GM12878 (cell line): ENCODE measurements around the gene PCBP4.

Experiments
- BMI1 ChIP-seq: fragments of 450-650 bp; IDR thresholded peaks from 2 replicates; pipeline ENCODE4 v1.6.1; 2016; ENCODE audit warnings: mild to moderate bottlenecking, moderate library complexity, borderline replicate concordance
- CBFB ChIP-seq: IDR thresholded peaks from 2 replicates; pipeline ENCODE4 v1.6.1; 2016; ENCODE audit warnings: antibody characterized with exemption, low read depth
- ESRRA ChIP-seq: IDR thresholded peaks from 2 replicates; pipeline ENCODE4 v1.6.1; 2012; ENCODE audit warnings: mild to moderate bottlenecking, low read length, improper control_type of control experiment
- POLR2A ChIP-seq: IDR thresholded peaks from 2 replicates; pipeline ENCODE4 v1.6.1; 2011; ENCODE audit warnings: low read depth, mild to moderate bottlenecking, low read length
- SRF ChIP-seq, 2 experiments: IDR thresholded peaks; 2 replicates each; pipeline ENCODE4 v1.6.1; 2011; ENCODE audit warnings: low read depth in 2 of 2, low read length in 2 of 2, mild to moderate bottlenecking in 1 of 2, moderate library complexity in 1 of 2
- TF ChIP-seq, protein P1 (sequence below), 3 experiments: IDR thresholded peaks in 2 of 3; conservative IDR thresholded peaks in 1 of 3; 2 replicates each; pipeline ENCODE4 v1.5.1; 2011; ENCODE audit warnings: low read depth in 3 of 3, low read length in 3 of 3, mild to moderate bottlenecking in 3 of 3, control low read depth in 2 of 3, moderate library complexity in 2 of 3, inconsistent platforms in 1 of 3, mixed read lengths in 1 of 3; ENCODE audit not compliant: control insufficient read depth in 2 of 3, insufficient read depth in 1 of 3; ENCODE audit errors: extremely low read depth in 1 of 3
- TF ChIP-seq, protein P2 (sequence below): IDR thresholded peaks from 2 replicates; pipeline ENCODE4 v1.6.1; 2012; ENCODE audit warnings: mild to moderate bottlenecking, low read depth, low read length

DNA sequence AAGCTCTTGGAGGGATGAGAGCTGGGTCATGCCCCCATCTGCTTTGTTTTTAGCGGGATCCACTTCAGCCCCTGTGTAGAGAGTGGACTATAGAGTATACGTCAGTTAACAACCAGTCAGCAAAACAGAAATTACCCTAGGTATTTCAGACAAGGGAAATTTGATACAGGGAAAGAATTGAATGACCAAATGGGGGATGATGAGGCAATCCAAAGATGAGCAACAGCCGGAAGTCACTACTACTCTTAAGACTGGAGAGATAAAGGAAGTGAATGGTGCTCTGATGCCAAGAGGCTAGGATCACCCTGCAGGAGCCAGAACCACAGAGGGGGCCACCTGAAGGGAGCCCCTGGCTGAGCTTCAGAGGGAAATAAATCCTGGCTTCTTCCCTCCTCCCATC, 13.8 kb downstream of the PCBP4 start:
- TF ChIP-seq, protein P1, sequence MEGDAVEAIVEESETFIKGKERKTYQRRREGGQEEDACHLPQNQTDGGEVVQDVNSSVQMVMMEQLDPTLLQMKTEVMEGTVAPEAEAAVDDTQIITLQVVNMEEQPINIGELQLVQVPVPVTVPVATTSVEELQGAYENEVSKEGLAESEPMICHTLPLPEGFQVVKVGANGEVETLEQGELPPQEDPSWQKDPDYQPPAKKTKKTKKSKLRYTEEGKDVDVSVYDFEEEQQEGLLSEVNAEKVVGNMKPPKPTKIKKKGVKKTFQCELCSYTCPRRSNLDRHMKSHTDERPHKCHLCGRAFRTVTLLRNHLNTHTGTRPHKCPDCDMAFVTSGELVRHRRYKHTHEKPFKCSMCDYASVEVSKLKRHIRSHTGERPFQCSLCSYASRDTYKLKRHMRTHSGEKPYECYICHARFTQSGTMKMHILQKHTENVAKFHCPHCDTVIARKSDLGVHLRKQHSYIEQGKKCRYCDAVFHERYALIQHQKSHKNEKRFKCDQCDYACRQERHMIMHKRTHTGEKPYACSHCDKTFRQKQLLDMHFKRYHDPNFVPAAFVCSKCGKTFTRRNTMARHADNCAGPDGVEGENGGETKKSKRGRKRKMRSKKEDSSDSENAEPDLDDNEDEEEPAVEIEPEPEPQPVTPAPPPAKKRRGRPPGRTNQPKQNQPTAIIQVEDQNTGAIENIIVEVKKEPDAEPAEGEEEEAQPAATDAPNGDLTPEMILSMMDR (IDR thresholded peaks at IDR 0.05 in 2 of 3, conservative IDR thresholded peaks at IDR 0.05 in 1 of 3; ENCODE audit: control insufficient read depth in 2 of 3, extremely low read depth in 1 of 3, insufficient read depth in 1 of 3, low read depth in 3 of 3, low read length in 3 of 3), result no peak
- TF ChIP-seq, protein P2, sequence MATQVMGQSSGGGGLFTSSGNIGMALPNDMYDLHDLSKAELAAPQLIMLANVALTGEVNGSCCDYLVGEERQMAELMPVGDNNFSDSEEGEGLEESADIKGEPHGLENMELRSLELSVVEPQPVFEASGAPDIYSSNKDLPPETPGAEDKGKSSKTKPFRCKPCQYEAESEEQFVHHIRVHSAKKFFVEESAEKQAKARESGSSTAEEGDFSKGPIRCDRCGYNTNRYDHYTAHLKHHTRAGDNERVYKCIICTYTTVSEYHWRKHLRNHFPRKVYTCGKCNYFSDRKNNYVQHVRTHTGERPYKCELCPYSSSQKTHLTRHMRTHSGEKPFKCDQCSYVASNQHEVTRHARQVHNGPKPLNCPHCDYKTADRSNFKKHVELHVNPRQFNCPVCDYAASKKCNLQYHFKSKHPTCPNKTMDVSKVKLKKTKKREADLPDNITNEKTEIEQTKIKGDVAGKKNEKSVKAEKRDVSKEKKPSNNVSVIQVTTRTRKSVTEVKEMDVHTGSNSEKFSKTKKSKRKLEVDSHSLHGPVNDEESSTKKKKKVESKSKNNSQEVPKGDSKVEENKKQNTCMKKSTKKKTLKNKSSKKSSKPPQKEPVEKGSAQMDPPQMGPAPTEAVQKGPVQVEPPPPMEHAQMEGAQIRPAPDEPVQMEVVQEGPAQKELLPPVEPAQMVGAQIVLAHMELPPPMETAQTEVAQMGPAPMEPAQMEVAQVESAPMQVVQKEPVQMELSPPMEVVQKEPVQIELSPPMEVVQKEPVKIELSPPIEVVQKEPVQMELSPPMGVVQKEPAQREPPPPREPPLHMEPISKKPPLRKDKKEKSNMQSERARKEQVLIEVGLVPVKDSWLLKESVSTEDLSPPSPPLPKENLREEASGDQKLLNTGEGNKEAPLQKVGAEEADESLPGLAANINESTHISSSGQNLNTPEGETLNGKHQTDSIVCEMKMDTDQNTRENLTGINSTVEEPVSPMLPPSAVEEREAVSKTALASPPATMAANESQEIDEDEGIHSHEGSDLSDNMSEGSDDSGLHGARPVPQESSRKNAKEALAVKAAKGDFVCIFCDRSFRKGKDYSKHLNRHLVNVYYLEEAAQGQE, result no peak
- TF ChIP-seq CBFB (no peak), ESRRA (no peak), BMI1 (no peak), POLR2A (no peak), SRF (IDR thresholded peaks at IDR 0.05; ENCODE audit: low read depth in 2 of 2, low read length in 2 of 2) (no peak)
